GM23338 (cell line): ENCODE results near the gene KDM6B.

Source experiments
- CTCF ChIP-seq, 2 experiments: fragments of 200-600 bp in 1 of 2; sonication (generic) in 1 of 2; conservative IDR thresholded peaks; 2 replicates each; pipeline versions ENCODE4 v1.5.1 to v1.6.1; 2016 to 2017; ENCODE audit warnings: antibody characterized with exemption in 2 of 2, low read depth in 2 of 2, mild to moderate bottlenecking in 2 of 2, moderate library complexity in 1 of 2
- EZH2 ChIP-seq: fragments of 200-600 bp; sonication (generic); IDR thresholded peaks from one replicate; pipeline ENCODE4 v1.8.0; 2017; ENCODE audit warnings: antibody characterized with exemption, mild to moderate bottlenecking, low read depth; ENCODE audit not compliant: unreplicated experiment
- EZH2phosphoT487 ChIP-seq: fragments of 200-600 bp; sonication (generic); IDR thresholded peaks from one replicate; pipeline ENCODE4 v1.8.1; 2018; ENCODE audit warnings: antibody characterized with exemption; ENCODE audit not compliant: unreplicated experiment
- JUNB ChIP-seq: IDR thresholded peaks from one replicate; pipeline ENCODE4 v1.6.1; 2016; ENCODE audit warnings: antibody characterized with exemption; ENCODE audit not compliant: unreplicated experiment
- POLR2AphosphoS5 ChIP-seq: IDR thresholded peaks from 2 replicates; pipeline ENCODE4 v1.6.1; 2016; ENCODE audit warnings: antibody characterized with exemption, low read depth
- TF ChIP-seq, protein P1 (sequence below): IDR thresholded peaks from one replicate; pipeline ENCODE4 v1.6.1; 2018; ENCODE audit warnings: antibody characterized with exemption; ENCODE audit not compliant: unreplicated experiment

GRCh38 chr17:7837408-7838088 lies 3.5 kb downstream of the KDM6B start:
- TF ChIP-seq EZH2 (no peak), CTCF (conservative IDR thresholded peaks at IDR 0.05; ENCODE audit: low read depth in 2 of 2) (no peak), EZH2phosphoT487 (no peak), POLR2AphosphoS5 (no peak), JUNB (no peak)
- TF ChIP-seq, protein P1, sequence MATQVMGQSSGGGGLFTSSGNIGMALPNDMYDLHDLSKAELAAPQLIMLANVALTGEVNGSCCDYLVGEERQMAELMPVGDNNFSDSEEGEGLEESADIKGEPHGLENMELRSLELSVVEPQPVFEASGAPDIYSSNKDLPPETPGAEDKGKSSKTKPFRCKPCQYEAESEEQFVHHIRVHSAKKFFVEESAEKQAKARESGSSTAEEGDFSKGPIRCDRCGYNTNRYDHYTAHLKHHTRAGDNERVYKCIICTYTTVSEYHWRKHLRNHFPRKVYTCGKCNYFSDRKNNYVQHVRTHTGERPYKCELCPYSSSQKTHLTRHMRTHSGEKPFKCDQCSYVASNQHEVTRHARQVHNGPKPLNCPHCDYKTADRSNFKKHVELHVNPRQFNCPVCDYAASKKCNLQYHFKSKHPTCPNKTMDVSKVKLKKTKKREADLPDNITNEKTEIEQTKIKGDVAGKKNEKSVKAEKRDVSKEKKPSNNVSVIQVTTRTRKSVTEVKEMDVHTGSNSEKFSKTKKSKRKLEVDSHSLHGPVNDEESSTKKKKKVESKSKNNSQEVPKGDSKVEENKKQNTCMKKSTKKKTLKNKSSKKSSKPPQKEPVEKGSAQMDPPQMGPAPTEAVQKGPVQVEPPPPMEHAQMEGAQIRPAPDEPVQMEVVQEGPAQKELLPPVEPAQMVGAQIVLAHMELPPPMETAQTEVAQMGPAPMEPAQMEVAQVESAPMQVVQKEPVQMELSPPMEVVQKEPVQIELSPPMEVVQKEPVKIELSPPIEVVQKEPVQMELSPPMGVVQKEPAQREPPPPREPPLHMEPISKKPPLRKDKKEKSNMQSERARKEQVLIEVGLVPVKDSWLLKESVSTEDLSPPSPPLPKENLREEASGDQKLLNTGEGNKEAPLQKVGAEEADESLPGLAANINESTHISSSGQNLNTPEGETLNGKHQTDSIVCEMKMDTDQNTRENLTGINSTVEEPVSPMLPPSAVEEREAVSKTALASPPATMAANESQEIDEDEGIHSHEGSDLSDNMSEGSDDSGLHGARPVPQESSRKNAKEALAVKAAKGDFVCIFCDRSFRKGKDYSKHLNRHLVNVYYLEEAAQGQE, result no peak
